Neural cell (in vitro differentiated cells): ENCODE results near the gene FGGY.

Experiments
- CTCF ChIP-seq: fragments of 450-650 bp; IDR thresholded peaks from 2 replicates; pipeline ENCODE4 v1.5.1; 2014; ENCODE audit warnings: antibody characterized with exemption, mild to moderate bottlenecking, moderate library complexity; ENCODE audit not compliant: poor library complexity, severe bottlenecking
- EP300 ChIP-seq: fragments of 450-650 bp; conservative IDR thresholded peaks from 2 replicates; pipeline ENCODE4 v1.6.1; 2014; ENCODE audit warnings: antibody characterized with exemption, mild to moderate bottlenecking, moderate library complexity; ENCODE audit not compliant: poor library complexity, severe bottlenecking
- EZH2 ChIP-seq: fragments of 200-600, 300-800 bp; shearing (Covaris generic), sonication (generic); IDR thresholded peaks from 2 replicates; pipeline ENCODE4 v1.6.1; 2014; ENCODE audit warnings: antibody characterized with exemption, low read length, borderline replicate concordance, mild to moderate bottlenecking; ENCODE audit not compliant: insufficient read depth, poor library complexity, severe bottlenecking
- MXI1 ChIP-seq: fragments of 450-650 bp; conservative IDR thresholded peaks from 2 replicates; pipeline ENCODE4 v1.6.1; 2014; ENCODE audit warnings: antibody characterized with exemption, mild to moderate bottlenecking; ENCODE audit not compliant: poor library complexity, severe bottlenecking
- POLR2AphosphoS5 ChIP-seq: IDR thresholded peaks from 2 replicates; pipeline ENCODE4 v1.6.1; 2012
- SMC3 ChIP-seq: fragments of 450-650 bp; conservative IDR thresholded peaks from 2 replicates; pipeline ENCODE4 v1.6.1; 2014; ENCODE audit warnings: antibody characterized with exemption, mild to moderate bottlenecking, moderate library complexity; ENCODE audit not compliant: poor library complexity
- TAF1 ChIP-seq: IDR thresholded peaks from 2 replicates; pipeline ENCODE4 v1.6.1; 2012; ENCODE audit warnings: low read depth

GRCh38 chr1:59309795-59310548 lies 13.1 kb downstream of the FGGY start:
- TF ChIP-seq POLR2AphosphoS5, result no peak
- no peak for TF ChIP-seq CTCF
- no peak for TF ChIP-seq TAF1
- TF ChIP-seq MXI1, result no peak
- no peak for TF ChIP-seq EZH2
- no peak for TF ChIP-seq EP300
- no peak for TF ChIP-seq SMC3
